Activated CD8-positive, alpha-beta memory T cell treated with anti-CD3 and anti-CD28 coated beads for 36 hours (primary cell): ENCODE results near the gene CPNE8. TPM values are rescaled to one million over a fixed set of nuclear protein-coding genes. Genes with fewer than 3 reads are reported as not detected.

Source experiments
- CTCF ChIA-PET: fragments of 350-600 bp; sonication (Branson Sonifier 250); formaldehyde crosslinking; loops from one replicate; lab custom pipeline; 2021; ENCODE audit warnings: antibody characterized with exemption; lab: Charles Lee
- POLR2A ChIA-PET: fragments of 350-600 bp; sonication (Branson Sonifier 250); formaldehyde crosslinking; loops from one replicate; lab custom pipeline; 2021; ENCODE audit warnings: antibody characterized with exemption; lab: Charles Lee
- total RNA-seq, 2 experiments: library from RNA; stranded (reverse); gene quantifications; one replicate each; pipeline ENCODE4 v1.2.3, GENCODE V29; 2021

CPNE8 gene
- total RNA-seq, 2 experiments from 2014 or later, result 3.6 to 5.6 TPM

DNA sequence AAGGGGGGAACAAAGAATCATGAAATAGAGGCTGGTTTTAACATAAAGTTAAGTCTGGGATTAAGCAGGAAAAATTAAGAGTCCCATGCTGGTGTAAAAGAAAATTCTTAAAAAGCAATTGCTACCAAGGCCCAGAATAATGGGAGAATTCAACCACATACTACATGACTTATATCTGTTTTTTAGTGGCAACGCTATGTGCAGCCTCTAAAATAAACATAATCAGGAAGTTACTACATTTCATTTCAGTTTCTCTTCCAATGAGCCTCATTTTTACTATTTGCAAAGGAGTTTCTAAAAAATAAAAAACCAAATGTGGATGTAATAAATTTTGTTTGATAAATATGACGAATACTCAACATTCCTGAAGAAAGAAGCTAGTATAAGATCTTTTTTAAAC lies 58.1 kb downstream of the CPNE8 start:
- ChIA-PET CTCF (no interaction called here), POLR2A (no interaction called here)

DNA sequence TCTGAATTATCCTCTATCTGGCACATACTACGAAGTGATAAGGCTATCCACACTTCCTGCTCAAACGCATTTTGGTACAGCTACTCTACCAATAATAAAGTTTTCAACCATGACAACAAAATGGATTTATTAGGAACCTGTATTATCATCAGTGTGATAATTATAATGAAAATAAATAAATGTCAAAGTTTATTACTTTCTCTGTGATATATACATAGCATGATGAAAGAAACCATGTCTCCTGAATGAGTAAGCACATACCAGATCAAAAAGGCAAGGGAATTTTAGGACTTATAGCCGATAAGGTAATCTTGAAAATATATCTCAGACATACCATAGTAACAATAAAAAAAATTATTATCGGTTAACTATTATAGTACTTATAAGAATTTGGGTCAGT lies 61.1 kb downstream of the CPNE8 start:
- POLR2A ChIA-PET, result no interaction called here
- CTCF ChIA-PET, result no interaction called here

- ChIA-PET CTCF (interaction anchor here (1.5 kb wide), 1 partner anchor 15 kb away, joined by 3 read pairs; no protein-coding TSS in a partner anchor), POLR2A (no interaction called here)
Measured at GRCh38 chr12:38838056-38838850, 67.1 kb downstream of the CPNE8 start.

DNA sequence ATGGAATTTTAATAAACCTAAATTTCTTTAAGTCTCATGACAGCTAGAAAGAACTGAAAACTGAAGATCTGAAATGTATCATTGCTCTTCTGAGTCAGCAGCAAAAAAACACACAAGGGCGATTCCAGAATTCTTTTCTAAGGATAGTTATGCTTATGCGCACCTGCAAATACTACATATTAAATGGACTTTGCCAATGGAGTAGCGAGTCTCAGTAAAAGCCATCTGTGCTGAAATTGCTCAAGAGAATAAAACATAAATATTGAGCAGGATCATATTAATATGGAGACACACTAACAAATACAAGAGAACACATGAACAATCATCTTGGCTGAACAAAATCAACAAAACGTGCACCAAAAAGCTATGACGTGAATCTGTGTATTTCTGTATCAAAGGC lies 73.7 kb downstream of the CPNE8 start:
- POLR2A ChIA-PET, result no interaction called here
- CTCF ChIA-PET, result interaction anchor here (0.6 kb wide), 1 partner anchor 47 kb away, joined by 4 read pairs; no protein-coding TSS in a partner anchor

DNA sequence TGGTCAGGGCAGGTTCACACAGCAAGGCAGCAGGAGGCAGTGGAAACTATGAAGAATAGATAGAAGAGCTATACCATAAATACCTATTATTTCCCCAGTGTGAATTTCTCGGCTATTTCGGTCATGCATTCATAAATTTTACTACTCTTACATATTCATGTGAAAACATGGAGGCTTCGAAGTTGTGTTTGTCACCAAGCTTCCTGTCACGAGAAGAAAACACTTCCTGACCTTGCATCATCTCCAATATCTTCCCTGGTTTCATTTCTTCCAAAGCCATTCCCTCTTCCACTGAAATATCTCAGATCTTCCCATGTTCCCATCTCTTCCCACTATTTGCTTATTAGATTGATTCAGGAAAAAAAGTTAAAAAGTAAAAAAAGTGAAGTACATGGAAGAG lies 80.4 kb downstream of the CPNE8 start:
- ChIA-PET POLR2A (no interaction called here), CTCF (no interaction called here)

GRCh38 chr12:38823738-38824137 lies 81.7 kb downstream of the CPNE8 start:
- CTCF ChIA-PET, result no interaction called here
- POLR2A ChIA-PET, result no interaction called here

- CTCF ChIA-PET, result no interaction called here
- POLR2A ChIA-PET, result no interaction called here
Measured at GRCh38 chr12:38823314-38823713, 82.1 kb downstream of the CPNE8 start.

GRCh38 chr12:38817942-38818341 lies 87.4 kb downstream of the CPNE8 start:
- ChIA-PET CTCF (no interaction called here), POLR2A (no interaction called here)

GRCh38 chr12:38813923-38814322 lies 91.5 kb downstream of the CPNE8 start:
- CTCF ChIA-PET, result no interaction called here
- POLR2A ChIA-PET, result no interaction called here

DNA sequence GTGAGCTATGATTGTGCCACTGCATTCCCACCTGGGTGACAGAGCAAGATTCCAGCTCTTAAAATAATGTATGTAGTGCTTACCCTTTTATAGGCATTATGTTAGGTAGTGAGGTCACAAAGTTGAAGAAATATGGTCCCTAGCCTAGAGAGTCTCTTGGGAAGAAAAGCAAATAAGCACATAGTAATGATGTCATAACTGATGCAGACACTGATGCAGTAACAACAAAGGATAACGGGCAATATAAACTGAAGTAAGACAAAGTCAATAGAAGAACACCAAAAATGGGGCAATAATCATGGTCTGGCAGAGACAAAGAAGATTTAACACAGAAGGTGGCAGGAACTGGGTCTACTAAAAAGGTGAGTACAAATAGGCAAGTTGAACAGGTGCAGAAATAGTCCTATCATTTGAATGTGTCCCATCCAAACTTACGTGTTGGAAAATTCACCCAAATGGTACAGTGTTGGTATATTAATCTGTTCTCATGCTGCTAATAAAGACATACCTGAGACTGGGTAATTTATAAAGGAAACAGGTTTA lies 93.5 kb downstream of the CPNE8 start:
- POLR2A ChIA-PET, result no interaction called here
- CTCF ChIA-PET, result no interaction called here

GRCh38 chr12:38809832-38810231 lies 95.6 kb downstream of the CPNE8 start:
- ChIA-PET CTCF (no interaction called here), POLR2A (no interaction called here)

DNA sequence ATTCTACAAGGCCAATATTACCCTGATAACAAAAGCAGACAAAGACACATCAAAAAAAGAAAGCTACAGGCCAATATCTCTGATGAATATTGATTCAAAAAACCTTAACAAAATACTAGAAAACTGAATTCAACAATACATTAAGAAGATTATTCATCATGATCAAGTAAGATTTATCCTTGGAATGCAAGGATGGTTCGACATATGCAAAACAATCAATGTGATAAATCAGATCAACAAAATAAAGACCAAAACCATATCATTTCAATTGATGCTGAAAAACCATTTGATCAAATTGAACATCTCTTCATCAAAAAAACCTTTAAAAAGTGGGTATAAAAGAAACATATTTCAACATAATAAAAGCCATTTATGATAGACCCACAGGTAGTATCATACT lies 117.3 kb downstream of the CPNE8 start:
- ChIA-PET POLR2A (no interaction called here), CTCF (no interaction called here)

DNA sequence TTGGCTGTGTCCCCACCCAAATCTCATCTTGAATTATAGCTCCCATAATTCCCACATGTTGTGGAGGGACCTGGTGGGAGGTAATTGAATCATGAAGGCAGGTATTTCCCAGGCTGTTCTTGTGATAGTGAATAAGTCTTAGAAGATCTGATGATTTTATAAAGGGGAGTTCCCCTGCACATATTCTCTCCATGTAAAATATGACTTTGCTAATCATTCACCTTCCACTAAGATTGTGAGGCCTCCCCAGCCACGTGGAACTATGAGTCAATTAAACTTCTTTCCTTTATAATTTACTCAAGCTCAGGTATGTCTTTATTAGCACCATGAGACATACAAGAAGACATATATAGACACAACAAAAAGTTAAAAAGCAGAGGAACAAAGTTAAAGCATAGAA lies 120.0 kb downstream of the CPNE8 start:
- ChIA-PET POLR2A (no interaction called here), CTCF (no interaction called here)

- CTCF ChIA-PET, result no interaction called here
Measured at GRCh38 chr12:38783304-38783703, 122.1 kb downstream of the CPNE8 start.

DNA sequence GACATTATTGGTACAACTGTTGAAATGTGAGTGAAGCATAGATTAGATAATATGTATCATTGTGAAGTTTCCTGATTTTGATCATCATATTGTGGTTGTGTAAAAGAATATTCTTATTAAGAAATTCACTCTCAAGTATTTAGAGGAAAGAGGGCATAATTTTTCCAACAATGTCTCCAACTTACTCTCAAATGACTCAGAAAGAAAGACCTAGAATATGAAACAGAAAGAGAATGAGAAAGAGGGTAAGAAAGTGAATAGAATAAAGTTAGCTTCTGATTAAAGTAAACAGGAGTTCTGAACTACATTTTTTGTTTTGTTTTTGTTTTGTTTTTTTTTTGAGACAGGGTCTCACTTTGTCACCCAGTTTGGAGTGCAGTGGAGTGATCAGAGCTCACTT lies 123.0 kb downstream of the CPNE8 start:
- ChIA-PET POLR2A (no interaction called here), CTCF (no interaction called here)

More at GRCh38 chr12:38783304-38783703, 122.1 kb downstream of the CPNE8 start:
- POLR2A ChIA-PET, result no interaction called here

DNA sequence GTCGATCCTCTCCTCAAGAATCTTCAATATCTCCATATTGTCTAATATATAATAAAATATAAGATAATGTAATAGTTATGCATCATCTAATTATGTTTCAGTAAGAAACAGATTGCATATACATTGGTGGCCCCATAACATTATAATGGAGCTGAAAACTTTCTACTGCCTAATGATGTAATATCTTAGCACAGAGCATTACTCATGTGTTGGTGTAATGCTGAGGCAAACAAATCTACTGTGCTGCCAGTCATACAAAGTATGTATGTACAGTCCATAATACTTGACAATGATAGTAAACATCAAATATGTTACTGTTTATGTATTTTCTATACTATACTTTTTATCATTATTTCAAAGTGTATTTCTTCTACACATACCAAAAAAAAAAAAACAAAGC lies 128.7 kb downstream of the CPNE8 start:
- ChIA-PET POLR2A (no interaction called here), CTCF (no interaction called here)

DNA sequence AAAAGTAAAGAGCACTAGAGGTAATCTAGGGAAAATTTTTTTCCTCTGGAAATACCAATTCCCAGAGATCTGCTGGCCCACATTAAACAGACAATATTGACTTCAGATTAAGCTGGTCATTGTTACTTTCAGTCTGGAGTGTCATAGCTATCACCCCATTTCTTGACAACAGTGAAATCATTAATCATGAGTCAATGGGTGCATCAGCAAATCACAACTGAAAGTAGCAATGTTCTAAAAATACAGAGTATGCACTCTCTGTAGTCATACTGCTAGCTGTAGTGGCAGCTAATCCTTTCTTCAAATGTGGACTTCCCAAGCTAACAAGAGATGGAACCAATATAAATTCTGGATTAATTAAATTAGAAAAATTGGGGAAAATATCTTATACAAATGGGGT lies 129.9 kb downstream of the CPNE8 start:
- POLR2A ChIA-PET, result no interaction called here
- CTCF ChIA-PET, result no interaction called here

GRCh38 chr12:38772437-38772836 lies 133.0 kb downstream of the CPNE8 start:
- POLR2A ChIA-PET, result interaction anchor here (1.2 kb wide), 1 partner anchor 133 kb away, joined by 3 read pairs; the partner anchor contains the start of gene CPNE8
- CTCF ChIA-PET, result no interaction called here

DNA sequence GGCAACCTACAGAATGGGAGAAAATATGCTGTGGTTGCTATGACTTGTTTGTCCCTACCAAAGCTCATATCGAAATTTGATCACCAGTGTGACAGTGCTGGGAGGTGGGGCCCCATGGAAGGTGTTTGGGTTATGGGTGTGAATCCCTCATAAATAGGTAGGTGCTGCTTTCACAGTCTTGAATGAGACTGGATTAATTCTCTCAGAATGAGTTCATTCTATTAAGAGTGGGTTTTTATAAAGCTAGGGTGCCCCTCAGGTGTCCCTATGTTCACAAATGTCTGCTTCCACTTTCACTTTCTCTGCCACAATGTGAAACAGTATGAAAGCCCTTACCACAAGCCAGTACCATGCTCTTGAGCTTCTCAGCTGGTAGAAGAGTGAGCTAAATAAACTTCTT lies 133.5 kb downstream of the CPNE8 start:
- ChIA-PET POLR2A (interaction anchor here (0.6 to 1.2 kb wide), 2 partner anchors 45 to 134 kb away, joined by 3 to 12 read pairs; partner anchors contain the start of gene CPNE8), CTCF (interaction anchor here (0.7 kb wide), 1 partner anchor 183 kb away, joined by 3 read pairs; no protein-coding TSS in a partner anchor)

DNA sequence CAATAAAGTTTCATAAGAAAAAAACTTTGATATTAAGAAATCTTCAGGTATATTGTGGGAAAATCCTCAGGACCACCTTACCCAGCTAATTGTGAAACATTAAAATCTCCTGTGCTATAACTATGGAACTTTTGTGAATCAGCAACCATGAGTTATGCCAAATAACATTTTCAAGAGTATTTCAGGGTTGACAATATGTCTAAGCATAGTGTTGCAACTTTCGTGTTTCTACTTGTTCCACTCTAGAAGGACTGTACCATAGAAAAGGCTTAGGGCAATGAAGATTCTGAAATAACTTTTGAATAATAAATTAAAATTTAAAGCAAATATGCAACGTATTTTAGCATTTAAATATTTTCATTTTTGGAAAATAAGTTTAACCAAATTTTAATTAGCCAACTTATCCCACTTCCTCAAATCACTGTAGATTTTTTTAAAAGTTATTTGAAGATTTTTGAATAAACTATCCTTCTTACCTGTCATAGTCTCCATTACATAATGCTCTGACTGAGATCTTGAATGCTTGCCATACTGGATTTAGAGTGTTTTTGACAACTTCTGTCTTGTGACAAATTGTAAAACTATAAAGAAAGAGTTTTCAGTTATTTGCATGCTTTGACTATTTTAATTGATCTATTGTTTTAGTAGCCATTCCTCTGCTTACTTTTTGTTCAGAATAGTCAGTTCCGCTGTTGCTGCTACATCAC lies 143.6 kb downstream of the CPNE8 start:
- POLR2A ChIA-PET, result no interaction called here
- CTCF ChIA-PET, result no interaction called here
